Measurements from ENCODE around the gene PTPRA. TPM values are rescaled to one million over a fixed set of nuclear protein-coding genes. Genes with fewer than 3 reads are reported as not detected.
"Not testable (repeated sequence)": the region's sequence is repeated elsewhere in the genome, so short reads cannot be mapped to it uniquely, and the experiment has no call there.

Gene PTPRA
- total and polyA plus RNA-seq, 8 donors = 6.8 to 29.1 (median 18.2) TPM

DNA sequence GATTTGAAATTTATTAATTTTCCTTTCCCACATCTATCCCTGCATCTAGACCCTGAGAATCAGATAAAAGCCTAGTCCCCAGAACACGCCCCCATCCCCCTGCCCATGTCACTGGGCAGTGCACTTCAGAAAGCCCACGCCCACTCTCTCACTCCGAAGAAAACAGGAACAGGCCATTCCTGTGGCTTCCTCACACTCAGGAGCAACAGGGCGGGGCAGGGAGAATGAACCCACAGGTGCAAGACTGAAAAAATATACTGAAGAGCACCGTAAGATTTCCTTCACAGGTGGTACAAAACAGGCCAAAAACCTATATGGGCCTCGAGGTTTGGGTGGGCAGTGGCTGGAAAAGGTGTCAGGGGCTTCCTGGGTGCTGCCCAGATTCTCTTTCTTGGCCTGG lies 201.5 kb downstream of the PTPRA start:
- TF ChIP-seq, protein P1, sequence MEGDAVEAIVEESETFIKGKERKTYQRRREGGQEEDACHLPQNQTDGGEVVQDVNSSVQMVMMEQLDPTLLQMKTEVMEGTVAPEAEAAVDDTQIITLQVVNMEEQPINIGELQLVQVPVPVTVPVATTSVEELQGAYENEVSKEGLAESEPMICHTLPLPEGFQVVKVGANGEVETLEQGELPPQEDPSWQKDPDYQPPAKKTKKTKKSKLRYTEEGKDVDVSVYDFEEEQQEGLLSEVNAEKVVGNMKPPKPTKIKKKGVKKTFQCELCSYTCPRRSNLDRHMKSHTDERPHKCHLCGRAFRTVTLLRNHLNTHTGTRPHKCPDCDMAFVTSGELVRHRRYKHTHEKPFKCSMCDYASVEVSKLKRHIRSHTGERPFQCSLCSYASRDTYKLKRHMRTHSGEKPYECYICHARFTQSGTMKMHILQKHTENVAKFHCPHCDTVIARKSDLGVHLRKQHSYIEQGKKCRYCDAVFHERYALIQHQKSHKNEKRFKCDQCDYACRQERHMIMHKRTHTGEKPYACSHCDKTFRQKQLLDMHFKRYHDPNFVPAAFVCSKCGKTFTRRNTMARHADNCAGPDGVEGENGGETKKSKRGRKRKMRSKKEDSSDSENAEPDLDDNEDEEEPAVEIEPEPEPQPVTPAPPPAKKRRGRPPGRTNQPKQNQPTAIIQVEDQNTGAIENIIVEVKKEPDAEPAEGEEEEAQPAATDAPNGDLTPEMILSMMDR (IDR thresholded peaks at IDR 0.05) = no peak
- Histone ChIP-seq H3K9me3 (no peaks in the 10 kb centered on the region), H3K4me1 (no peaks in the 10 kb centered on the region), H3K27me3 (no peaks in the 10 kb centered on the region), H3K4me3 (no peak overlapping the region), H3K36me3 (no peaks in the 10 kb centered on the region), H3K27ac (no peak overlapping the region)
- ATAC-seq (no peak), FAIRE-seq (no peak), DNase-seq (no peak)
- intact Hi-C loops (cut with DNase I) = no loop called here
- WGBS, 2 donors = 72 to 82% methylated on average over 6 of the region's 6 CpGs

DNA sequence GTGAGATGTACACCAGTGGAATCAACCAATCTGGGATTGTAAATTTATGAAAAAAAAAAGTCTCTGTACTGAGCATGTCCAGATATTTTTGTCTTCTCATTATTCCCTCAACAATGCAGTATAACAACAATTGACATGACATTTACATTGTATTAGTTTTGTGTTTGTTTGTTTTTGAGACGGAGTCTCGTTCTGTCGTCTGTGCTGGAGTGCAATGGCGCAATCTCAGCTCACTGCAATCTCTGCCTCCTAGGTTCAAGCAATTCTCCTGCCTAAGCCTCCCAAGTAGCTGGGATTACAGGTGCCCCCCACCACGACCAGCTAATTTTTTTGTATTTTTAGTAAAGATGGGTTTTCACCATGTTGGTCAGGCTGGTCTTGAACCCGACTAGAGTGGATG lies 202.0 kb downstream of the PTPRA start:
- H3K27ac ChIP-seq; H3K4me3 ChIP-seq; H3K9me3 ChIP-seq; H3K36me3 ChIP-seq; FAIRE-seq; H3K27me3 ChIP-seq; H3K4me1 ChIP-seq; DNase-seq; intact Hi-C loops (cut with DNase I); ATAC-seq: not testable (repeated sequence)
- 75 to 82% methylated on average over 6 of the region's 6 CpGs for WGBS, 2 donors

DNA sequence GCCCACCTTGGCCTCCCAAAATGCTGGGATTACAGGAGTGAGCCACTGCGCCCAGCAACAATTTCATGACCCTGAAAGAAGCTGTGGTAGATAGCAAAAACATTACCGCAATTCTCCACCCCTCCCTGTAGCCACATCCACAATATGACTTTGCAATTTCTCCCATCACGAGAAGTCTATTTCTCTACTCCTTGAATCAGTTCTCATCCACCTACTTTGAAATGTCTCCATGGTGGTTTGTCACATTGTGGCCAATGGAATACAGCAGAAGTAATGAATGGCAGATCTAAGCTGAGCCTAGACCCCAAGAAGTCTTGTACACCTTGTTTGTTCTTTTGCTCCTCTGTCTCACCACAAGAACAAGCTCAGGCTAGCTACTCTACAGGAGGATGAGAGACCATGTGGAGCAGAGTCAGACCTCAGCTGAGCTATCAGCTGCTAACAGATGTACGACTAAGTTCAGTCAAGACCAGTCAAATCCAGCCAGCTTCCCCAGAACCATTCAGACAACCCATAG lies 204.4 kb downstream of the PTPRA start:
- H3K4me3 ChIP-seq = no peak overlapping the region
- WGBS, 2 donors = 78 to 86% methylated on average over 4 of the region's 4 CpGs
- intact Hi-C loops (cut with DNase I) = no loop called here
- ATAC-seq (no peak), DNase-seq (no peak), FAIRE-seq (no peak)
- no peaks in the 10 kb centered on the region for H3K27me3 ChIP-seq
- no peaks in the 10 kb centered on the region for H3K4me1 ChIP-seq
- H3K36me3 ChIP-seq = no peaks in the 10 kb centered on the region
- no peaks in the 10 kb centered on the region for H3K9me3 ChIP-seq
- H3K27ac ChIP-seq = no peak overlapping the region
- TF ChIP-seq, protein P1 (IDR thresholded peaks at IDR 0.05) = no peak

DNA sequence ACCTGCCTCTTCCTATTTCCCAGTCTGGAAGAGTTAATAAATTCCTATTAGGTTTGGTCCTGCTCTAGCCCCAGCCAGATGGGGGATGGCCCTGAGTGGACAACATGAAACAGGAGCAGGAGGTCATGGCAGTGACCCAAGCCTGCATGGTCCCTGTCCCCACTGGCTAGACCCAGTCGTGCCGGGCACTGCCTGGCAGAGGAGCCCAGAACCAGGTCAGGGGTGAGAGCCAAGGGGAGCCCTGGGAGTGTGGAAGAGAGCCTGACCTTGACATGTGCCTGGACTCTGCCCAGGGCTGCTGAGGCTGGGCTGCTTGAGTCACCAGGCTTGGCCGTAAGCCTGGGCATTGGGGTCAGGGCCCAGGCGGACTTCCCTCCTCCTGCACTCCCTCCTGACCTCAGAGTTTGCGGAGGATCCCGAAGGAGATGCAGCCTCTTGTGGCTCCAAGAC lies 207.7 kb downstream of the PTPRA start:
- no peak for FAIRE-seq
- 52 to 58% methylated on average over 6 of the region's 6 CpGs for WGBS, 2 donors

DNA sequence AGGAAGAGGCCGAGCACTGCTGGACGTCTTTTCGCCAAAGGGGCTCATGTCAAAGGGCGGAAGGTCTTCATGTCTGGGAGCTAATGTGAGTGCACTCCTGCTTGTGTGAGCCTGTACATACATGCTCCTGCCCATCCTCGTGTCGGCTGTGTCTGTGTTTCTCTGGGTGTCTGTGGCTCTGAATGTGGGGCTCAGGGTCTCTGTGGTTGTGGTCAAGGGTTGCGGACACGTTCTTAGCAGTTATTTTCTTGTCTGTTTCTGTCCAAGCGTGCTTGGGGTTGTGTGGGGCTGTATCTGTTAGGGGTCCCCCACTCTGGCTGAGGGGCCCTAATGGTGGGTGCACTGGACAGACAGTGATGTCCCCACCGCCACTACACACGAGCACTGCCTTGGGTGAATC lies 208.4 kb downstream of the PTPRA start:
- no peaks in the 10 kb centered on the region for H3K4me1 ChIP-seq
- ATAC-seq (no peak), DNase-seq (no peak), FAIRE-seq (no peak)
- H3K9me3 ChIP-seq = no peaks in the 10 kb centered on the region
- intact Hi-C loops (cut with DNase I) = no loop called here
- H3K27me3 ChIP-seq = no peaks in the 10 kb centered on the region
- H3K4me3 ChIP-seq = no peak overlapping the region
- H3K27ac ChIP-seq = no peak overlapping the region
- no peaks in the 10 kb centered on the region for H3K36me3 ChIP-seq
- TF ChIP-seq, protein P1 (IDR thresholded peaks at IDR 0.05) = no peak
- WGBS, 2 donors = 93 to 96% methylated on average over 11 of the region's 11 CpGs

More for the DNA sequence above, 207.7 kb downstream of the PTPRA start:
- Histone ChIP-seq H3K27me3 (no peaks in the 10 kb centered on the region), H3K36me3 (no peaks in the 10 kb centered on the region), H3K4me3 (no peak overlapping the region), H3K4me1 (no peaks in the 10 kb centered on the region), H3K9me3 (no peaks in the 10 kb centered on the region), H3K27ac (no peak overlapping the region)
- TF ChIP-seq, protein P1 (IDR thresholded peaks at IDR 0.05) = no peak
- DNase-seq (peak in 1 of 6 donors; percentile 37), ATAC-seq (peak; percentile 35 to 76 (median 66))
- intact Hi-C loops (cut with DNase I) = no loop called here

All from pancreas (tissue), 10 donors.